ENCODE measurements around the gene FIBCD1. TPM values are rescaled to one million over a fixed set of nuclear protein-coding genes. Genes with fewer than 3 reads are reported as not detected.

FIBCD1 gene
- polyA plus RNA-seq, 4 donors: 0.35 to 1.5 TPM; not detected in 2

DNA sequence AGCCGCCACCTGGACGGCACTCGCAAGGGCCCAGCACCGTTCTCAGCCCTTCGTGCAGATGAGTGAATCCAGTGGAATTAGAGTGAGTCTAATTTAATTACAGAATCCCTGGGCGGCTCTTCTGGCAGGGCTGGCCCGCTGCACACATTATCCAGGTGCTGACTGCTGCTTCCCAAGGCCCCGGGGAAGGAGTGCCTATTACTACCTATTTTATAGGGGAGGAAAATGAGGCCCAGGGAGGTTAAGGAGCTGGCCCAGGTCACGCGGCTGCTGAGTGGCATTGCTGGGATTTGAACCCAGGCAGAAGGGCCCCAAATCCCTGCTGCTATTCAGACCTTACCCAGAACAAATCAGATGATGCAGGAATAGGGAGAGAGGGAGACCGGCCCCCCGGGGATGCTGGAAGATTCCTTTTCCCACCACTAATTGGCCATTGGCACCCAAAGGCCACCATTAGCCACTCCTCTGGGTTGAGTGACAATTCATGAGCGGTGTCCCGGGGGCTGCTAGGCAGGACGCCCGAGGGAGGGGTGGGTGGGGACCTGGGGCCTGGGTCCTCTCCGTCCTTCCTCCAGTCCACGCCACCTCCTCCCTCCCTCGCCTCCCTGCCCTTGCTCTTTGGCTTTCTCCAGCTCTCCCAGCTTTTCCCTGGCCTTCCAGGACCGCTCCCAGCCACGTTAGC lies 32.2 kb downstream of the FIBCD1 start:
- H3K27me3 ChIP-seq (ENCODE audit: control insufficient read depth in 3 of 3, insufficient read depth in 3 of 3, low read length in 3 of 3): peaks cover 0 to 3% (median 0%) of the 10 kb centered on the region in 3 donors
- no peak for DNase-seq
- FAIRE-seq: no peak
- 75 to 78% (median 76%) methylated on average over 20 to 21 of the region's 21 CpGs for WGBS, 3 donors
- no peak overlapping the region for H3K4me3 ChIP-seq (ENCODE audit: low read depth in 1 of 3, low read length in 3 of 3)
- no peak overlapping the region for H3K27ac ChIP-seq (ENCODE audit: low read depth in 1 of 3, low read length in 2 of 3)
- H3K4me1 ChIP-seq (ENCODE audit: control insufficient read depth in 3 of 3, insufficient read depth in 2 of 3, low read depth in 1 of 3, low read length in 2 of 3): no peaks in the 10 kb centered on the region
- H3K9me3 ChIP-seq (ENCODE audit: control insufficient read depth in 2 of 2, insufficient read depth in 1 of 2, low read depth in 1 of 2, low read length in 1 of 2): no peaks in the 10 kb centered on the region
- no peaks in the 10 kb centered on the region for H3K36me3 ChIP-seq (ENCODE audit: control insufficient read depth in 3 of 3, insufficient read depth in 2 of 3, low read depth in 1 of 3, low read length in 3 of 3)

DNA sequence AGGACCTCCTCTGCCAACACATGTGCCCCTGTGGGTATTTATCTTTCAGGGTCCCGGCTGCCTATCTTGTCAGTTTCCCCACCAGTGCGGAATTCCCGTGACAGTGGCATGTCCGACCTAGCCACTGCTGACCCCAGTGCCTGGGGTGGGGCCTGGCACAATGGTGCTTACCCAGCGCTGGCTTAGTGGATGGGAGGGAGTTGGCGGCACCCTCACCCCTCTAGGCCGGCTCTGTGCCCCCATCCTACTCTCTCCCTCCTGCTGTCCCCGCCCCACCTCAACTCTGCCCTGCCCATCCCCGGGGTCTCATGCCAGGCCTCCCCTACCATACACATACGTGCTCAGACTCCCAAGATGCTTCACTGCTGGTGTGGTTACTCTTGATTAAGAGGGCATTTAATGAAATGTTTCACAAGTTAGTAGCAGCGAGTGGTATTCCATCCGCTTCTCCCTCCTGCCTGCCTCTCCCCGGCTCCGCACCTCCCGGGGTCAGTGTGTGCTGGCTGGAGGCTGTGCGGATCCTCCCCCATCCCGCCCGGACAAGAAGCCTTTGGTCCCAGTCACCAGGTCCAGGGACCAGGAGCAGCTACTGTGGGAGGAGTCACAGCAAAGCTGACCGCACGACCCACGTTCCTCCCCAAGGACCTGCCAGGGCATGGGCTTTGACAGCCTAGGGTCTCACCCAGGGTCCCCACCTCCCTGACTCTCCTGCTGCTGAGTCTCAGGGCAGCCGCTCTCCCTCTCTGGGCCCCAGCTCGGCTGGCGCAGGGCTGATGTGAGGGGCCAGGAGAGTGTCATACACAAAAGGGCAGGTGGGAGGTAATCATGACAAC lies 32.9 kb downstream of the FIBCD1 start:
- Histone ChIP-seq H3K4me1 (ENCODE audit: control insufficient read depth in 3 of 3, insufficient read depth in 2 of 3, low read depth in 1 of 3, low read length in 2 of 3) (no peaks in the 10 kb centered on the region), H3K27me3 (ENCODE audit: control insufficient read depth in 3 of 3, insufficient read depth in 3 of 3, low read length in 3 of 3) (peaks cover 0 to 3% (median under 1%) of the 10 kb centered on the region in 3 donors), H3K9me3 (ENCODE audit: control insufficient read depth in 2 of 2, insufficient read depth in 1 of 2, low read depth in 1 of 2, low read length in 1 of 2) (no peaks in the 10 kb centered on the region), H3K36me3 (ENCODE audit: control insufficient read depth in 3 of 3, insufficient read depth in 2 of 3, low read depth in 1 of 3, low read length in 3 of 3) (no peaks in the 10 kb centered on the region), H3K4me3 (ENCODE audit: low read depth in 1 of 3, low read length in 3 of 3) (no peak overlapping the region), H3K27ac (ENCODE audit: low read depth in 1 of 3, low read length in 2 of 3) (no peak overlapping the region)
- DNase-seq (no peak), FAIRE-seq (no peak)
- WGBS, 3 donors: 78 to 80% (median 79%) methylated on average over 24 of the region's 24 CpGs

DNA sequence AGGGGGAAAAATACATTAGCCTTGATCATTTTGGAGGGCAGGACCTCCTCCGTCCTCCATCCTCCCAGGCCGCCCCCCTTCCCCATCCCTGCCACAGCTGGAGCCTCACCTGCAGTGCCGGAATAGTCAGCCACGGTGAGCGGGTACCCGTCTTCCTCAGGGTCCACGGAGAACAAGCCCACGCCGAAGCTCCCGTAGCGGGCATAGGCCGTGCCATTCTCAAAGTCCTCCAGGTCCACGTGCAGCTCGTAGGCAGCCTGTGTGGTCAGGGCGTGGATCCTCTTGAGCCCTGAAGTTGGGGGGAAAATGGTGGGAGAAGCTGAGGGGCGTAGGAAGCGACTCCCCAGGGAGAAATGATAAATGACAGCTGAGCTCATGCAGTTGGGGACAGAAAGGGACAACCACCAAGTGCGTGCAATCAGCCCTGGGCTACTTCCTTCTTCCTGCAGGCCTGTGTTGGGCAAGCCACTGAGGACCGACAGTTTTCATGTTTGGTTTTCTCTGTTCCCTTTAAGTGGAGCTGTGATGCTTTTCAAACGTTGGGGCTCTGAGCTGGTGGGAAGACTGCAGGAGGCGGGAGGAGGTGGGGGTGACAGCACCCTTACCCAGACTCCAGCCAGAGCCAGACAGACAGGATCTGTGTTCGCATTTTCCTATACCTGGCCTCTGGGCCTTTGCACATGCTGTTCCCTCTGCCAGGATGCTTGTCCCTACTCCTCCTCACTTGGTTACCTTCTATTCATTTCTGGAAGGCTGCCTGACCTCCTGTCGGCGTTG lies 33.7 kb downstream of the FIBCD1 start:
- Histone ChIP-seq H3K4me3 (ENCODE audit: low read depth in 1 of 3, low read length in 3 of 3) (no peak overlapping the region), H3K4me1 (ENCODE audit: control insufficient read depth in 3 of 3, insufficient read depth in 2 of 3, low read depth in 1 of 3, low read length in 2 of 3) (no peaks in the 10 kb centered on the region), H3K27me3 (ENCODE audit: control insufficient read depth in 3 of 3, insufficient read depth in 3 of 3, low read length in 3 of 3) (peaks cover 0 to 8% (median 3%) of the 10 kb centered on the region in 3 donors), H3K36me3 (ENCODE audit: control insufficient read depth in 3 of 3, insufficient read depth in 2 of 3, low read depth in 1 of 3, low read length in 3 of 3) (no peaks in the 10 kb centered on the region), H3K27ac (ENCODE audit: low read depth in 1 of 3, low read length in 2 of 3) (no peak overlapping the region), H3K9me3 (ENCODE audit: control insufficient read depth in 2 of 2, insufficient read depth in 1 of 2, low read depth in 1 of 2, low read length in 1 of 2) (no peaks in the 10 kb centered on the region)
- FAIRE-seq: no peak
- no peak for DNase-seq
- WGBS, 3 donors: 90 to 92% (median 90%) methylated on average over 24 of the region's 24 CpGs

- Histone ChIP-seq H3K4me3 (ENCODE audit: low read depth in 1 of 3, low read length in 3 of 3) (no peak overlapping the region), H3K9me3 (ENCODE audit: control insufficient read depth in 2 of 2, insufficient read depth in 1 of 2, low read depth in 1 of 2, low read length in 1 of 2) (no peaks in the 10 kb centered on the region), H3K27ac (ENCODE audit: low read depth in 1 of 3, low read length in 2 of 3) (no peak overlapping the region), H3K27me3 (ENCODE audit: control insufficient read depth in 3 of 3, insufficient read depth in 3 of 3, low read length in 3 of 3) (peaks cover 0 to 12% (median 3%) of the 10 kb centered on the region in 3 donors), H3K4me1 (ENCODE audit: control insufficient read depth in 3 of 3, insufficient read depth in 2 of 3, low read depth in 1 of 3, low read length in 2 of 3) (no peaks in the 10 kb centered on the region), H3K36me3 (ENCODE audit: control insufficient read depth in 3 of 3, insufficient read depth in 2 of 3, low read depth in 1 of 3, low read length in 3 of 3) (no peaks in the 10 kb centered on the region)
- DNase-seq (no peak), FAIRE-seq (no peak)
- WGBS, 3 donors: 78 to 85% (median 82%) methylated on average over 46 to 48 of the region's 48 CpGs
Observed at GRCh38 chr9:130904070-130905044, 34.7 kb downstream of the FIBCD1 start.

GRCh38 chr9:130903194-130904069 lies 35.6 kb downstream of the FIBCD1 start:
- H3K27ac ChIP-seq (ENCODE audit: low read depth in 1 of 3, low read length in 2 of 3): no peak overlapping the region
- no peaks in the 10 kb centered on the region for H3K4me1 ChIP-seq (ENCODE audit: control insufficient read depth in 3 of 3, insufficient read depth in 2 of 3, low read depth in 1 of 3, low read length in 2 of 3)
- no peak overlapping the region for H3K4me3 ChIP-seq (ENCODE audit: low read depth in 1 of 3, low read length in 3 of 3)
- FAIRE-seq (no peak), DNase-seq (no peak)
- H3K9me3 ChIP-seq (ENCODE audit: control insufficient read depth in 2 of 2, insufficient read depth in 1 of 2, low read depth in 1 of 2, low read length in 1 of 2): no peaks in the 10 kb centered on the region
- 71 to 78% (median 74%) methylated on average over 25 of the region's 25 CpGs for WGBS, 3 donors
- H3K27me3 ChIP-seq (ENCODE audit: control insufficient read depth in 3 of 3, insufficient read depth in 3 of 3, low read length in 3 of 3): peaks cover 0 to 13% (median 3%) of the 10 kb centered on the region in 3 donors
- no peaks in the 10 kb centered on the region for H3K36me3 ChIP-seq (ENCODE audit: control insufficient read depth in 3 of 3, insufficient read depth in 2 of 3, low read depth in 1 of 3, low read length in 3 of 3)

GRCh38 chr9:130902204-130903185 lies 36.6 kb downstream of the FIBCD1 start:
- Histone ChIP-seq H3K4me3 (ENCODE audit: low read depth in 1 of 3, low read length in 3 of 3) (no peak overlapping the region), H3K27ac (ENCODE audit: low read depth in 1 of 3, low read length in 2 of 3) (no peak overlapping the region), H3K4me1 (ENCODE audit: control insufficient read depth in 3 of 3, insufficient read depth in 2 of 3, low read depth in 1 of 3, low read length in 2 of 3) (no peaks in the 10 kb centered on the region), H3K9me3 (ENCODE audit: control insufficient read depth in 2 of 2, insufficient read depth in 1 of 2, low read depth in 1 of 2, low read length in 1 of 2) (no peaks in the 10 kb centered on the region), H3K27me3 (ENCODE audit: control insufficient read depth in 3 of 3, insufficient read depth in 3 of 3, low read length in 3 of 3) (peaks cover 0 to 13% (median 3%) of the 10 kb centered on the region in 3 donors), H3K36me3 (ENCODE audit: control insufficient read depth in 3 of 3, insufficient read depth in 2 of 3, low read depth in 1 of 3, low read length in 3 of 3) (no peaks in the 10 kb centered on the region)
- no peak for DNase-seq
- no peak for FAIRE-seq
- WGBS, 3 donors: 82 to 85% (median 83%) methylated on average over 26 to 27 of the region's 27 CpGs

Data from small intestine (tissue), 7 donors.